Lung (tissue), 12 donors: ENCODE results near the gene NOC2L. TPM values are rescaled to one million over a fixed set of nuclear protein-coding genes. Genes with fewer than 3 reads are reported as not detected.

Experiments used
- ATAC-seq: fragments of 200-7000 bp; cut with Tn5 transposase; one replicate; pipeline ENCODE4 v1.9.1; 2020; ENCODE audit warnings: moderate number of reproducible peaks; ENCODE audit not compliant: insufficient read depth, low FRiP score
- DNase-seq, 3 donors: peaks; one replicate each; pipeline ENCODE4 v3.0.0-alpha.2; 2013 to 2017
- H3K27ac ChIP-seq, 2 donors: one replicate each; pipeline ENCODE4 v1.5.1; 2013; ENCODE audit warnings: mild to moderate bottlenecking in 2 of 2, moderate library complexity in 2 of 2, control low read depth in 1 of 2, inconsistent platforms in 1 of 2, low read depth in 1 of 2, low read length in 1 of 2
- H3K27me3 ChIP-seq, 3 donors: one replicate each; pipeline ENCODE4 v1.5.1; 2013; ENCODE audit warnings: low read length in 2 of 3; ENCODE audit not compliant: control insufficient read depth in 3 of 3, insufficient read depth in 3 of 3
- H3K36me3 ChIP-seq, 4 donors: one replicate each; pipeline ENCODE4 v1.5.1; 2013; ENCODE audit warnings: low read length in 4 of 4, mild to moderate bottlenecking in 1 of 4, moderate library complexity in 1 of 4; ENCODE audit not compliant: control insufficient read depth in 4 of 4, insufficient read depth in 4 of 4
- H3K4me1 ChIP-seq, 5 donors: one replicate each; pipeline ENCODE4 v1.5.1; 2013; ENCODE audit warnings: low read length in 5 of 5, mild to moderate bottlenecking in 2 of 5, moderate library complexity in 1 of 5; ENCODE audit not compliant: control insufficient read depth in 5 of 5, insufficient read depth in 5 of 5
- H3K4me3 ChIP-seq: one replicate; pipeline ENCODE4 v1.5.1; 2013; ENCODE audit warnings: mild to moderate bottlenecking, control low read depth, moderate library complexity
- H3K9ac ChIP-seq, 2 donors: one replicate each; pipeline ENCODE4 v1.5.1; 2013; ENCODE audit warnings: low read length in 2 of 2, control low read depth in 1 of 2; ENCODE audit not compliant: insufficient read depth in 1 of 2
- H3K9me3 ChIP-seq, 4 donors: one replicate each; pipeline ENCODE4 v1.5.1; 2013; ENCODE audit warnings: low read length in 3 of 4, mild to moderate bottlenecking in 1 of 4, moderate library complexity in 1 of 4; ENCODE audit not compliant: control insufficient read depth in 4 of 4, insufficient read depth in 3 of 4
- WGBS, 2 donors: extraction: QIAGEN DNeasy Blood & Tissue Kit; methylation state at CpG; one replicate each; pipeline ENCODE4 v1.1.7; 2013; 5-methylcytosine and 5-hydroxymethylcytosine counted together
- polyA plus RNA-seq, 2 donors: library from polyadenylated mRNA; stranded (reverse); fragments of 200-250 nt; gene quantifications; one replicate each; pipeline ENCODE4 v1.2.1, GENCODE V29; 2013
- total RNA-seq, 2 donors: library from RNA; depleted of rRNA in 1 of 2; stranded (reverse); fragments of >200 nt in 1 of 2; gene quantifications; one replicate each; pipeline ENCODE4 v1.2.1, GENCODE V29; 2014 to 2021
- TF ChIP-seq, protein P1 (sequence below): IDR thresholded peaks from 2 replicates; pipeline ENCODE4 v1.5.1; 2012; ENCODE audit warnings: mild to moderate bottlenecking; ENCODE audit errors: control extremely low read depth, extremely low read depth
- donor health status: control.
- donor health status: control.
- donor health status: Bipolar disorder and iron deficiency.
- donor health status: healthy.
- donor health status: DM: yes; HTN: yes; CAD: no.

NOC2L gene
- total and polyA plus RNA-seq, 4 donors = 39.0 to 86.6 (median 67.7) TPM

- 75 to 83% methylated on average over 40 of the region's 40 CpGs for WGBS, 2 donors
- no peak for ATAC-seq
Observed at GRCh38 chr1:928825-929661, 30.0 kb downstream of the NOC2L start.

GRCh38 chr1:927748-928147 lies 31.3 kb downstream of the NOC2L start:
- Histone ChIP-seq H3K4me3 (no peak overlapping the region), H3K4me1 (peaks cover 2 to 33% (median 11%) of the 10 kb centered on the region in 5 donors), H3K36me3 (peaks cover 0 to 32% (median under 1%) of the 10 kb centered on the region in 4 donors), H3K27ac (no peak overlapping the region), H3K27me3 (peaks cover 0 to 16% (median 7%) of the 10 kb centered on the region in 3 donors), H3K9me3 (no peaks in the 10 kb centered on the region), H3K9ac (no peak overlapping the region)
- TF ChIP-seq, protein P1, sequence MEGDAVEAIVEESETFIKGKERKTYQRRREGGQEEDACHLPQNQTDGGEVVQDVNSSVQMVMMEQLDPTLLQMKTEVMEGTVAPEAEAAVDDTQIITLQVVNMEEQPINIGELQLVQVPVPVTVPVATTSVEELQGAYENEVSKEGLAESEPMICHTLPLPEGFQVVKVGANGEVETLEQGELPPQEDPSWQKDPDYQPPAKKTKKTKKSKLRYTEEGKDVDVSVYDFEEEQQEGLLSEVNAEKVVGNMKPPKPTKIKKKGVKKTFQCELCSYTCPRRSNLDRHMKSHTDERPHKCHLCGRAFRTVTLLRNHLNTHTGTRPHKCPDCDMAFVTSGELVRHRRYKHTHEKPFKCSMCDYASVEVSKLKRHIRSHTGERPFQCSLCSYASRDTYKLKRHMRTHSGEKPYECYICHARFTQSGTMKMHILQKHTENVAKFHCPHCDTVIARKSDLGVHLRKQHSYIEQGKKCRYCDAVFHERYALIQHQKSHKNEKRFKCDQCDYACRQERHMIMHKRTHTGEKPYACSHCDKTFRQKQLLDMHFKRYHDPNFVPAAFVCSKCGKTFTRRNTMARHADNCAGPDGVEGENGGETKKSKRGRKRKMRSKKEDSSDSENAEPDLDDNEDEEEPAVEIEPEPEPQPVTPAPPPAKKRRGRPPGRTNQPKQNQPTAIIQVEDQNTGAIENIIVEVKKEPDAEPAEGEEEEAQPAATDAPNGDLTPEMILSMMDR = no peak
- ATAC-seq (no peak), DNase-seq (no peak)
- WGBS, 2 donors = 46 to 77% methylated on average over 10 of the region's 10 CpGs

More at GRCh38 chr1:928825-929661, 30.0 kb downstream of the NOC2L start:
- H3K9ac ChIP-seq = no peak overlapping the region
- no peak overlapping the region for H3K27ac ChIP-seq
- TF ChIP-seq, protein P1 = no peak
- H3K36me3 ChIP-seq = peaks cover 0 to 28% (median under 1%) of the 10 kb centered on the region in 4 donors
- H3K27me3 ChIP-seq = peaks cover 0 to 11% (median 7%) of the 10 kb centered on the region in 3 donors
- H3K4me1 ChIP-seq = peaks cover 0 to 36% (median 13%) of the 10 kb centered on the region in 5 donors
- no peaks in the 10 kb centered on the region for H3K9me3 ChIP-seq
- H3K4me3 ChIP-seq = no peak overlapping the region
- DNase-seq = no peak

GRCh38 chr1:927234-927633 lies 31.8 kb downstream of the NOC2L start:
- H3K36me3 ChIP-seq = peaks cover 0 to 35% (median under 1%) of the 10 kb centered on the region in 4 donors

More at GRCh38 chr1:927234-927633, 31.8 kb downstream of the NOC2L start:
- ATAC-seq = no peak
- no peak for DNase-seq
- H3K4me3 ChIP-seq = no peak overlapping the region
- WGBS, 2 donors = 62 to 77% methylated on average over 9 of the region's 9 CpGs
- peaks cover 2 to 36% (median 9%) of the 10 kb centered on the region in 5 donors for H3K4me1 ChIP-seq
- no peak overlapping the region for H3K27ac ChIP-seq
- H3K9me3 ChIP-seq = no peaks in the 10 kb centered on the region
- peaks cover 0 to 18% (median 7%) of the 10 kb centered on the region in 3 donors for H3K27me3 ChIP-seq
- TF ChIP-seq, protein P1 = no peak
- H3K9ac ChIP-seq = no peak overlapping the region
